ENCODE results near the gene MBD3L2B. TPM values are rescaled to one million over a fixed set of nuclear protein-coding genes. Genes with fewer than 3 reads are reported as not detected.

Gene MBD3L2B
- total and polyA plus RNA-seq, 8 donors: not detected

- DNase-seq (no peak), ATAC-seq (no peak)
- H3K27me3 ChIP-seq: no peaks in the 10 kb centered on the region
- H3K9me3 ChIP-seq: no peaks in the 10 kb centered on the region
- peaks cover 0 to 5% of the 10 kb centered on the region in 2 donors for H3K4me1 ChIP-seq
- no peak overlapping the region for H3K4me3 ChIP-seq
- TF ChIP-seq CTCF (IDR thresholded peaks at IDR 0.05): no peak
- no peaks in the 10 kb centered on the region for H3K36me3 ChIP-seq
- intact Hi-C loops (cut with DNase I): no loop called here
- H3K27ac ChIP-seq: no peak overlapping the region
Measured at GRCh38 chr19:7010722-7011593, 10.3 kb downstream of the MBD3L2B start.

- ATAC-seq (no peak), DNase-seq (no peak)
- Histone ChIP-seq H3K27ac (no peak overlapping the region), H3K4me1 (peaks cover 0 to 5% of the 10 kb centered on the region in 2 donors), H3K36me3 (no peaks in the 10 kb centered on the region), H3K9me3 (no peaks in the 10 kb centered on the region), H3K27me3 (no peaks in the 10 kb centered on the region), H3K4me3 (no peak overlapping the region)
- intact Hi-C loops (cut with DNase I): no loop called here
- TF ChIP-seq CTCF (IDR thresholded peaks at IDR 0.05): no peak
Measured at GRCh38 chr19:7007859-7008258, 13.4 kb downstream of the MBD3L2B start.

GRCh38 chr19:7006135-7006704, 15.0 kb downstream of the MBD3L2B start:
- ATAC-seq (no peak), DNase-seq (no peak)
- no peak overlapping the region for H3K27ac ChIP-seq
- H3K36me3 ChIP-seq: no peaks in the 10 kb centered on the region
- peaks cover 0 to 14% of the 10 kb centered on the region in 2 donors for H3K27me3 ChIP-seq
- H3K4me1 ChIP-seq: peaks cover 0 to 5% of the 10 kb centered on the region in 2 donors
- intact Hi-C loops (cut with DNase I): no loop called here
- TF ChIP-seq CTCF (IDR thresholded peaks at IDR 0.05): no peak
- H3K4me3 ChIP-seq: no peak overlapping the region
- no peaks in the 10 kb centered on the region for H3K9me3 ChIP-seq

GRCh38 chr19:7004313-7004931, 16.8 kb downstream of the MBD3L2B start:
- peaks cover 0 to 9% of the 10 kb centered on the region in 2 donors for H3K4me1 ChIP-seq
- DNase-seq (peak in 1 of 4 donors; percentile 39), ATAC-seq (peak; percentile 65)
- TF ChIP-seq CTCF (IDR thresholded peaks at IDR 0.05): peak; percentile 45 to 64
- no peaks in the 10 kb centered on the region for H3K36me3 ChIP-seq
- no peak overlapping the region for H3K27ac ChIP-seq
- no peak overlapping the region for H3K4me3 ChIP-seq
- intact Hi-C loops (cut with DNase I): no loop called here
- no peaks in the 10 kb centered on the region for H3K9me3 ChIP-seq
- H3K27me3 ChIP-seq: peaks cover 0 to 14% of the 10 kb centered on the region in 2 donors

- Histone ChIP-seq H3K4me3 (no peak overlapping the region), H3K27ac (no peak overlapping the region), H3K4me1 (peaks cover 0 to 3% of the 10 kb centered on the region in 2 donors), H3K9me3 (no peaks in the 10 kb centered on the region), H3K27me3 (peaks cover 0 to 22% of the 10 kb centered on the region in 2 donors), H3K36me3 (no peaks in the 10 kb centered on the region)
- no peak for ATAC-seq
- no peak for TF ChIP-seq CTCF (IDR thresholded peaks at IDR 0.05)
- no peak for DNase-seq
- intact Hi-C loops (cut with DNase I): no loop called here
Measured at GRCh38 chr19:7000816-7001215, 20.4 kb downstream of the MBD3L2B start.
